ENCODE results near the gene MEIS2. TPM values are rescaled to one million over a fixed set of nuclear protein-coding genes. Genes with fewer than 3 reads are reported as not detected.

Gene MEIS2
- total RNA-seq, 1 donor from 2014 or later, result 45.4 TPM

- no peak for ATAC-seq
- intact Hi-C loops (cut with DNase I), result loop anchor here (2.0 to 10.0 kb wide), 3 partner anchors 110 to 998 kb away; no protein-coding TSS in a partner anchor
Measured at GRCh38 chr15:36884518-36884875, 215.9 kb downstream of the MEIS2 start.

GRCh38 chr15:36883713-36884517, 216.4 kb downstream of the MEIS2 start:
- intact Hi-C loops (cut with DNase I), result loop anchor here (2.0 to 10.0 kb wide), 3 partner anchors 111 to 998 kb away; no protein-coding TSS in a partner anchor
- DNase-seq (ENCODE audit: missing footprints), result peak; percentile 91
- peak; percentile 88 for ATAC-seq

More at GRCh38 chr15:36884518-36884875, 215.9 kb downstream of the MEIS2 start:
- DNase-seq (ENCODE audit: missing footprints), result no peak

GRCh38 chr15:36882487-36883131, 217.7 kb downstream of the MEIS2 start:
- DNase-seq (ENCODE audit: missing footprints) (no peak), ATAC-seq (no peak)
- intact Hi-C loops (cut with DNase I), result loop anchor here (5.0 to 10.0 kb wide), 2 partner anchors 112 to 1000 kb away; no protein-coding TSS in a partner anchor

GRCh38 chr15:36882056-36882455, 218.3 kb downstream of the MEIS2 start:
- no peak for DNase-seq (ENCODE audit: missing footprints)
- no peak for ATAC-seq
- intact Hi-C loops (cut with DNase I), result loop anchor here (5.0 to 10.0 kb wide), 2 partner anchors 113 to 1000 kb away; no protein-coding TSS in a partner anchor

GRCh38 chr15:36881516-36881915, 218.8 kb downstream of the MEIS2 start:
- DNase-seq (ENCODE audit: missing footprints), result no peak
- no peak for ATAC-seq
- intact Hi-C loops (cut with DNase I), result loop anchor here (5.0 to 10.0 kb wide), 2 partner anchors 113 to 1001 kb away; no protein-coding TSS in a partner anchor

GRCh38 chr15:36880913-36881460, 219.4 kb downstream of the MEIS2 start:
- intact Hi-C loops (cut with DNase I), result loop anchor here (5.0 to 10.0 kb wide), 2 partner anchors 114 to 1001 kb away; no protein-coding TSS in a partner anchor
- ATAC-seq, result no peak

GRCh38 chr15:36880224-36880912, 220.0 kb downstream of the MEIS2 start:
- DNase-seq (ENCODE audit: missing footprints) (no peak), ATAC-seq (no peak)
- intact Hi-C loops (cut with DNase I), result loop anchor here (5.0 to 10.0 kb wide), 2 partner anchors 114 to 1002 kb away; no protein-coding TSS in a partner anchor

More at GRCh38 chr15:36880913-36881460, 219.4 kb downstream of the MEIS2 start:
- no peak for DNase-seq (ENCODE audit: missing footprints)

GRCh38 chr15:36879568-36880222, 220.7 kb downstream of the MEIS2 start:
- ATAC-seq, result no peak
- DNase-seq (ENCODE audit: missing footprints), result no peak
- intact Hi-C loops (cut with DNase I), result loop anchor here (5.0 to 10.0 kb wide), 4 partner anchors 115 to 1003 kb away; no protein-coding TSS in a partner anchor

- intact Hi-C loops (cut with DNase I), result loop anchor here (5.0 to 10.0 kb wide), 2 partner anchors 164 to 376 kb away; no protein-coding TSS in a partner anchor
- no peak for DNase-seq (ENCODE audit: missing footprints)
- ATAC-seq, result no peak
Measured at GRCh38 chr15:36878684-36879262, 221.6 kb downstream of the MEIS2 start.

GRCh38 chr15:36877796-36878683, 222.3 kb downstream of the MEIS2 start:
- intact Hi-C loops (cut with DNase I), result loop anchor here (5.0 to 10.0 kb wide), 2 partner anchors 163 to 376 kb away; no protein-coding TSS in a partner anchor
- DNase-seq (ENCODE audit: missing footprints) (no peak), ATAC-seq (peak; percentile 61)

GRCh38 chr15:36877294-36877693, 223.1 kb downstream of the MEIS2 start:
- intact Hi-C loops (cut with DNase I), result loop anchor here (5.0 to 10.0 kb wide), 2 partner anchors 162 to 375 kb away; no protein-coding TSS in a partner anchor
- ATAC-seq, result no peak
- DNase-seq (ENCODE audit: missing footprints), result no peak

- DNase-seq (ENCODE audit: missing footprints) (no peak), ATAC-seq (no peak)
- intact Hi-C loops (cut with DNase I), result loop anchor here (5.0 to 10.0 kb wide), 2 partner anchors 161 to 374 kb away; no protein-coding TSS in a partner anchor
Measured at GRCh38 chr15:36875740-36876334, 224.5 kb downstream of the MEIS2 start.

GRCh38 chr15:36874930-36875329, 225.4 kb downstream of the MEIS2 start:
- intact Hi-C loops (cut with DNase I), result loop anchor here (5.0 to 10.0 kb wide), 2 partner anchors 160 to 373 kb away; no protein-coding TSS in a partner anchor
- ATAC-seq (no peak), DNase-seq (ENCODE audit: missing footprints) (no peak)

GRCh38 chr15:36867436-36867835, 232.9 kb downstream of the MEIS2 start:
- intact Hi-C loops (cut with DNase I), result no loop called here
- no peak for ATAC-seq
- no peak for DNase-seq (ENCODE audit: missing footprints)

GRCh38 chr15:36866896-36867295, 233.5 kb downstream of the MEIS2 start:
- intact Hi-C loops (cut with DNase I), result no loop called here
- ATAC-seq (no peak), DNase-seq (ENCODE audit: missing footprints) (no peak)

- intact Hi-C loops (cut with DNase I), result no loop called here
- no peak for ATAC-seq
- no peak for DNase-seq (ENCODE audit: missing footprints)
Measured at GRCh38 chr15:36863570-36863969, 236.8 kb downstream of the MEIS2 start.
